Cardiac atrium fibroblast (primary cell): ENCODE results near the gene B4GALT3. TPM values are rescaled to one million over a fixed set of nuclear protein-coding genes. Genes with fewer than 3 reads are reported as not detected.

ENCODE experiments used
- total RNA-seq: library from RNA; depleted of rRNA; stranded (reverse); fragments of >200 nt; gene quantifications from 2 replicates; pipeline ENCODE4 v1.2.3, GENCODE V29; 2015

Gene B4GALT3
- 15.3 and 17.0 TPM in 2 replicates for total RNA-seq

GRCh38 chr1:161177112-161177935 lies at the start of gene B4GALT3:
Gene B4GALT3 (minus strand): TSS chr1:161177507. CDS start chr1:161176060, 1,447 bp downstream.

GRCh38 chr1:161225534-161226319 lies 48.4 kb upstream of the B4GALT3 start, which contains the start of gene TOMM40L:
Gene TOMM40L (plus strand): TSS chr1:161226060. CDS start chr1:161226490, 430 bp downstream.

GRCh38 chr1:161215076-161215475 lies 37.8 kb upstream of the B4GALT3 start, which contains the start of gene FCER1G:
Gene FCER1G (plus strand): TSS chr1:161215295. CDS start chr1:161215322, 27 bp downstream.

GRCh38 chr1:161201836-161202712 lies 24.8 kb upstream of the B4GALT3 start, which contains the start of gene NDUFS2:
Gene NDUFS2 (plus strand): TSS chr1:161202367. CDS start chr1:161202386, 19 bp downstream.

GRCh38 chr1:161198897-161199431 lies 21.7 kb upstream of the B4GALT3 start, which contains the start of gene ADAMTS4:
Gene ADAMTS4 (minus strand): TSS chr1:161199054. CDS start chr1:161198627, 427 bp downstream.

GRCh38 chr1:161165742-161166668 lies 11.3 kb downstream of the B4GALT3 start, which contains the start of gene PPOX:
Gene PPOX (plus strand): TSS chr1:161166426. CDS start chr1:161166848, 422 bp downstream.

GRCh38 chr1:161159087-161159912 lies 18.0 kb downstream of the B4GALT3 start, which contains the start of gene USP21:
Gene USP21 (plus strand): TSS chr1:161159500. CDS start chr1:161160641, 1,141 bp downstream.

GRCh38 chr1:161153682-161154337 lies 23.5 kb downstream of the B4GALT3 start, which contains the start of gene UFC1:
Gene UFC1 (plus strand): TSS chr1:161153978. CDS start chr1:161153998, 20 bp downstream.

GRCh38 chr1:161132410-161133219 lies 44.7 kb downstream of the B4GALT3 start, which contains the start of gene DEDD:
Gene DEDD (minus strand): TSS chr1:161132667. CDS start chr1:161124462, 8,205 bp downstream.

Other genes starting within 250 kb of the B4GALT3 start
- not detected in 2 replicates for gene ITLN2, start 222.7 kb downstream of the B4GALT3 start, total RNA-seq
- 13.0 and 20.9 TPM in 2 replicates for gene F11R, start 156.4 kb downstream of the B4GALT3 start, total RNA-seq
- gene TSTD1, start 138.5 kb downstream of the B4GALT3 start, total RNA-seq: 0.49 and 6.0 TPM in 2 replicates
- gene USF1, start 131.5 kb downstream of the B4GALT3 start, total RNA-seq: 49.8 and 57.2 TPM in 2 replicates
- 1.8 TPM in 1 of 2 replicates, not detected in the other for gene ARHGAP30, start 107.6 kb downstream of the B4GALT3 start, total RNA-seq
- not detected in 2 replicates for gene NECTIN4, start 87.9 kb downstream of the B4GALT3 start, total RNA-seq
- gene KLHDC9, start 79.1 kb downstream of the B4GALT3 start, total RNA-seq: 0.16 and 7.6 TPM in 2 replicates
- gene PFDN2, start 59.5 kb downstream of the B4GALT3 start, total RNA-seq: 32.1 and 40.5 TPM in 2 replicates
- gene NIT1, start 59.4 kb downstream of the B4GALT3 start, total RNA-seq: 26.2 and 30.7 TPM in 2 replicates
- gene DEDD, start 44.8 kb downstream of the B4GALT3 start, total RNA-seq: 22.7 and 22.8 TPM in 2 replicates
- 60.6 and 78.7 TPM in 2 replicates for gene UFC1, start 23.5 kb downstream of the B4GALT3 start, total RNA-seq
- 7.3 and 7.4 TPM in 2 replicates for gene USP21, start 18.0 kb downstream of the B4GALT3 start, total RNA-seq
- 13.4 TPM in 2 replicates for gene PPOX, start 11.1 kb downstream of the B4GALT3 start, total RNA-seq
- 6.5 and 12.2 TPM in 2 replicates for gene ADAMTS4, start 21.5 kb upstream of the B4GALT3 start, total RNA-seq
- gene NDUFS2, start 24.9 kb upstream of the B4GALT3 start, total RNA-seq: 82.5 and 92.6 TPM in 2 replicates
- not detected in 2 replicates for gene FCER1G, start 37.8 kb upstream of the B4GALT3 start, total RNA-seq
- gene APOA2, start 46.1 kb upstream of the B4GALT3 start, total RNA-seq: not detected in 2 replicates
- gene TOMM40L, start 48.6 kb upstream of the B4GALT3 start, total RNA-seq: 6.0 and 6.9 TPM in 2 replicates
- not detected in 2 replicates for gene NR1I3, start 60.7 kb upstream of the B4GALT3 start, total RNA-seq
- not detected in 2 replicates for gene PCP4L1, start 81.2 kb upstream of the B4GALT3 start, total RNA-seq
- 0.90 and 1.1 TPM in 2 replicates for gene MPZ, start 132.5 kb upstream of the B4GALT3 start, total RNA-seq
- gene SDHC, start 136.9 kb upstream of the B4GALT3 start, total RNA-seq: 19.9 and 38.8 TPM in 2 replicates
- gene CFAP126, start 190.4 kb upstream of the B4GALT3 start, total RNA-seq: not detected in 2 replicates